ENCODE measurements around the gene MIB1.
A peak's percentile ranks its signal among the peaks of the same experiment; 100 is the strongest.

The MIB1 gene

GRCh38 chr18:21740538-21741311, at the start of gene MIB1:
Gene MIB1, plus strand, starts transcription at chr18:21740792. Its CDS starts 792 bp downstream, at chr18:21741584.
- DNase-seq, result peak; percentile 98 to 99
- Histone ChIP-seq H3K27me3 (no peaks in the 10 kb centered on the region), H3K4me3 (peak within 1 kb of the TSS; percentile 95 to 98), H3K36me3 (no peaks in the 10 kb centered on the region), H3K4me1 (peaks cover 0 to 38% (median 10%) of the 10 kb centered on the region in 4 donors), H3K27ac (peak within 1 kb of the TSS; percentile 99), H3K9me3 (peaks cover 0 to 4% (median 0%) of the 10 kb centered on the region in 3 donors)
- intact Hi-C loops (cut with DNase I; ENCODE audit: low total_unique reads), result loop anchor here (5.0 kb wide), 1 partner anchor 138 kb away; the partner anchor contains the start of gene ESCO1
- no peak for TF ChIP-seq CTCF (IDR thresholded peaks at IDR 0.05)

- H3K36me3 ChIP-seq, result peaks cover 24 to 36% (median 27%) of the 10 kb centered on the region in 3 donors
- no peak overlapping the region for H3K4me3 ChIP-seq
- peaks cover 0 to 12% (median 0%) of the 10 kb centered on the region in 3 donors for H3K9me3 ChIP-seq
- no peaks in the 10 kb centered on the region for H3K4me1 ChIP-seq
- intact Hi-C loops (cut with DNase I; ENCODE audit: low total_unique reads), result no loop called here
- TF ChIP-seq CTCF (IDR thresholded peaks at IDR 0.05), result no peak
- no peak for DNase-seq
- no peak overlapping the region for H3K27ac ChIP-seq
- no peaks in the 10 kb centered on the region for H3K27me3 ChIP-seq
Observed at GRCh38 chr18:21693322-21693721, 47.3 kb upstream of the MIB1 start.

- H3K4me3 ChIP-seq, result no peak overlapping the region
- no peak for TF ChIP-seq CTCF (IDR thresholded peaks at IDR 0.05)
- H3K27ac ChIP-seq, result no peak overlapping the region
- H3K36me3 ChIP-seq, result peaks cover under 1 to 7% (median 5%) of the 10 kb centered on the region in 3 donors
- peaks cover 0 to 18% (median 11%) of the 10 kb centered on the region in 4 donors for H3K4me1 ChIP-seq
- no peak for DNase-seq
- intact Hi-C loops (cut with DNase I; ENCODE audit: low total_unique reads), result loop anchor here (10.0 kb wide), 2 partner anchors 96 to 134 kb away; partner anchors contain the start of gene ESCO1
- H3K27me3 ChIP-seq, result no peaks in the 10 kb centered on the region
- H3K9me3 ChIP-seq, result no peaks in the 10 kb centered on the region
Observed at GRCh38 chr18:21700528-21701075, 40.0 kb upstream of the MIB1 start.

- peaks cover 0 to 20% (median 11%) of the 10 kb centered on the region in 4 donors for H3K4me1 ChIP-seq
- intact Hi-C loops (cut with DNase I; ENCODE audit: low total_unique reads), result loop anchor here (10.0 kb wide), 2 partner anchors 97 to 133 kb away; partner anchors contain the start of gene ESCO1
- H3K27me3 ChIP-seq, result no peaks in the 10 kb centered on the region
- no peak overlapping the region for H3K4me3 ChIP-seq
- H3K9me3 ChIP-seq, result no peaks in the 10 kb centered on the region
- DNase-seq, result no peak
- no peak for TF ChIP-seq CTCF (IDR thresholded peaks at IDR 0.05)
- H3K36me3 ChIP-seq, result peaks cover 0 to 7% (median 5%) of the 10 kb centered on the region in 3 donors
- no peak overlapping the region for H3K27ac ChIP-seq
Observed at GRCh38 chr18:21701621-21702020, 39.0 kb upstream of the MIB1 start.

GRCh38 chr18:21702602-21703001, 38.0 kb upstream of the MIB1 start:
- no peaks in the 10 kb centered on the region for H3K27me3 ChIP-seq
- no peaks in the 10 kb centered on the region for H3K9me3 ChIP-seq
- H3K4me1 ChIP-seq, result peaks cover 0 to 20% (median 11%) of the 10 kb centered on the region in 4 donors
- H3K4me3 ChIP-seq, result no peak overlapping the region
- DNase-seq, result no peak
- peaks cover 0 to 7% (median 5%) of the 10 kb centered on the region in 3 donors for H3K36me3 ChIP-seq
- H3K27ac ChIP-seq, result no peak overlapping the region
- intact Hi-C loops (cut with DNase I; ENCODE audit: low total_unique reads), result loop anchor here (10.0 kb wide), 2 partner anchors 98 to 132 kb away; partner anchors contain the start of gene ESCO1
- TF ChIP-seq CTCF (IDR thresholded peaks at IDR 0.05), result no peak
